Hematopoietic multipotent progenitor cell treated with erythropoietin and hydrocortisone succinate and interleukin-3 and kit ligand, for 15 days (in vitro differentiated cells): ENCODE results near the gene CCDC83.
"Not testable (repeated sequence)": the region's sequence is repeated elsewhere in the genome, so short reads cannot be mapped to it uniquely, and the experiment has no call there.

Experiments used
- DNase-seq: peaks from one replicate; pipeline ENCODE4 v3.0.0-alpha.2; 2015; ENCODE audit warnings: low spot score

CCDC83 gene

GRCh38 chr11:85939099-85940015 lies 84.2 kb downstream of the CCDC83 start:
- no peak for DNase-seq

GRCh38 chr11:85941380-85941973 lies 86.3 kb downstream of the CCDC83 start:
- DNase-seq: peak; percentile 34

GRCh38 chr11:85945296-85945695 lies 90.1 kb downstream of the CCDC83 start:
- DNase-seq: no peak

GRCh38 chr11:85945788-85946187 lies 90.6 kb downstream of the CCDC83 start:
- no peak for DNase-seq

GRCh38 chr11:85946221-85946620 lies 91.0 kb downstream of the CCDC83 start:
- no peak for DNase-seq

- DNase-seq: no peak
These were observed 92.5 kb downstream of the CCDC83 start for GRCh38 chr11:85947431-85948272.

GRCh38 chr11:85948884-85949283 lies 93.7 kb downstream of the CCDC83 start:
- no peak for DNase-seq

GRCh38 chr11:85949798-85950197 lies 94.6 kb downstream of the CCDC83 start:
- no peak for DNase-seq

- no peak for DNase-seq
These were observed 95.3 kb downstream of the CCDC83 start for GRCh38 chr11:85950317-85951048.

GRCh38 chr11:85951049-85951405 lies 95.8 kb downstream of the CCDC83 start:
- no peak for DNase-seq

- DNase-seq: no peak
These were observed 96.4 kb downstream of the CCDC83 start for GRCh38 chr11:85951428-85952107.

- not testable (repeated sequence) for DNase-seq
These were observed 96.9 kb downstream of the CCDC83 start for GRCh38 chr11:85952108-85952485.

GRCh38 chr11:85953491-85954143 lies 98.4 kb downstream of the CCDC83 start:
- DNase-seq: no peak

- no peak for DNase-seq
These were observed 100.3 kb downstream of the CCDC83 start for GRCh38 chr11:85955531-85955930.

- no peak for DNase-seq
These were observed 105.5 kb downstream of the CCDC83 start for GRCh38 chr11:85960678-85961077.

- DNase-seq: no peak
These were observed 105.9 kb downstream of the CCDC83 start for GRCh38 chr11:85961130-85961529.

- no peak for DNase-seq
These were observed 106.8 kb downstream of the CCDC83 start for GRCh38 chr11:85961930-85962363.

GRCh38 chr11:85965202-85965601 lies 110.0 kb downstream of the CCDC83 start:
- no peak for DNase-seq

- DNase-seq: no peak
These were observed 112.3 kb downstream of the CCDC83 start for GRCh38 chr11:85967457-85967856.
